DND-41 (cell line): ENCODE measurements around the gene UBE2U.

ENCODE experiments used
- CTCF ChIP-seq: IDR thresholded peaks from 2 replicates; pipeline ENCODE4 v1.5.1; 2012; ENCODE audit warnings: borderline replicate concordance, low read length, moderate library complexity, mild to moderate bottlenecking; ENCODE audit not compliant: poor library complexity, severe bottlenecking; ENCODE audit errors: extremely low read depth
- EZH2 ChIP-seq: IDR thresholded peaks from 3 replicates; pipeline ENCODE4 v1.6.1; 2012; ENCODE audit warnings: borderline replicate concordance, low read depth, mild to moderate bottlenecking, moderate library complexity, low read length, inconsistent platforms; ENCODE audit not compliant: severe bottlenecking

- TF ChIP-seq EZH2 (no peak), CTCF (no peak)
Measured at GRCh38 chr1:64251971-64252370, 48.5 kb downstream of the UBE2U start.
